ENCODE data around the gene IDS. TPM values are rescaled to one million over a fixed set of nuclear protein-coding genes. Genes with fewer than 3 reads are reported as not detected.
"Not testable (repeated sequence)": the region's sequence is repeated elsewhere in the genome, so short reads cannot be mapped to it uniquely, and the experiment has no call there.

Gene IDS
- total and polyA plus RNA-seq, 9 donors: 53.3 to 122 (median 76.1) TPM

- Histone ChIP-seq H3K4me3 (no peak overlapping the region), H3K9me3 (no peaks in the 10 kb centered on the region), H3K27me3 (no peaks in the 10 kb centered on the region), H3K27ac (no peak overlapping the region), H3K36me3 (no peaks in the 10 kb centered on the region), H3K4me1 (ENCODE audit: insufficient read depth) (no peaks in the 10 kb centered on the region)
- TF ChIP-seq CTCF (IDR thresholded peaks at IDR 0.05): no peak
- TF ChIP-seq EP300 (IDR thresholded peaks at IDR 0.05): no peak
- no peak for TF ChIP-seq POLR2A (IDR thresholded peaks at IDR 0.05)
- intact Hi-C loops (cut with DNase I): no loop called here
- no peak for DNase-seq
- WGBS, 3 donors: 65 to 86% (median 65%) methylated on average over 4 of the region's 4 CpGs
These were observed 10.1 kb downstream of the IDS start for GRCh38 chrX:149494844-149495565.

- Histone ChIP-seq H3K27ac (no peak overlapping the region), H3K27me3 (no peaks in the 10 kb centered on the region), H3K4me3 (no peak overlapping the region), H3K36me3 (no peaks in the 10 kb centered on the region), H3K4me1 (ENCODE audit: insufficient read depth) (no peaks in the 10 kb centered on the region), H3K9me3 (no peaks in the 10 kb centered on the region)
- TF ChIP-seq CTCF (IDR thresholded peaks at IDR 0.05) (no peak), EP300 (IDR thresholded peaks at IDR 0.05) (no peak), POLR2A (IDR thresholded peaks at IDR 0.05) (no peak)
- DNase-seq: no peak
- intact Hi-C loops (cut with DNase I): no loop called here
- 67 to 71% (median 70%) methylated on average over 13 of the region's 13 CpGs for WGBS, 3 donors
These were observed 11.2 kb downstream of the IDS start for GRCh38 chrX:149493567-149494562.

GRCh38 chrX:149491812-149492211 is 13.3 kb downstream of the IDS start:
- Histone ChIP-seq H3K27me3 (no peaks in the 10 kb centered on the region), H3K4me3 (no peak overlapping the region), H3K36me3 (no peaks in the 10 kb centered on the region), H3K27ac (no peak overlapping the region), H3K4me1 (ENCODE audit: insufficient read depth) (no peaks in the 10 kb centered on the region), H3K9me3 (no peaks in the 10 kb centered on the region)
- TF ChIP-seq POLR2A (IDR thresholded peaks at IDR 0.05) (no peak), CTCF (IDR thresholded peaks at IDR 0.05) (no peak), EP300 (IDR thresholded peaks at IDR 0.05) (no peak)
- DNase-seq: no peak
- 44 to 59% (median 50%) methylated on average over 2 of the region's 2 CpGs for WGBS, 3 donors
- intact Hi-C loops (cut with DNase I): no loop called here

GRCh38 chrX:149490100-149490499 is 15.0 kb downstream of the IDS start:
- Histone ChIP-seq H3K4me1 (ENCODE audit: insufficient read depth) (no peaks in the 10 kb centered on the region), H3K27me3 (no peaks in the 10 kb centered on the region), H3K36me3 (no peaks in the 10 kb centered on the region), H3K27ac (no peak overlapping the region), H3K9me3 (no peaks in the 10 kb centered on the region), H3K4me3 (no peak overlapping the region)
- intact Hi-C loops (cut with DNase I): no loop called here
- no peak for DNase-seq
- TF ChIP-seq POLR2A (IDR thresholded peaks at IDR 0.05) (no peak), EP300 (IDR thresholded peaks at IDR 0.05) (no peak), CTCF (IDR thresholded peaks at IDR 0.05) (no peak)
- 39 to 46% (median 44%) methylated on average over 7 of the region's 7 CpGs for WGBS, 3 donors

GRCh38 chrX:149488411-149489052 is 16.6 kb downstream of the IDS start:
- intact Hi-C loops (cut with DNase I); DNase-seq: not testable (repeated sequence)
- WGBS, 3 donors: 59 to 68% (median 62%) methylated on average over 10 to 14 of the region's 17 CpGs

GRCh38 chrX:149488008-149488407 is 17.1 kb downstream of the IDS start:
- intact Hi-C loops (cut with DNase I); H3K9me3 ChIP-seq; H3K4me1 ChIP-seq (ENCODE audit: insufficient read depth); H3K36me3 ChIP-seq; DNase-seq; H3K27me3 ChIP-seq; H3K27ac ChIP-seq; H3K4me3 ChIP-seq: not testable (repeated sequence)
- 66 to 100% (median 83%) methylated on average over 1 to 4 of the region's 9 CpGs for WGBS, 3 donors

More at GRCh38 chrX:149488411-149489052, 16.6 kb downstream of the IDS start:
- H3K27ac ChIP-seq; H3K4me1 ChIP-seq (ENCODE audit: insufficient read depth); H3K36me3 ChIP-seq; H3K9me3 ChIP-seq; H3K27me3 ChIP-seq; H3K4me3 ChIP-seq: not testable (repeated sequence)

All from ovary (tissue), 9 donors.